DMS 273 treated with DMSO at 0.1 percent for 48 hours (cell line): ENCODE measurements around the gene DACH1.
"Not testable (repeated sequence)": the region's sequence is repeated elsewhere in the genome, so short reads cannot be mapped to it uniquely, and the experiment has no call there.

Source experiments
- DNase-seq: peaks from one replicate; lab custom pipeline; 2025; lab: John Stamatoyannopoulos, UW

Gene DACH1

DNA sequence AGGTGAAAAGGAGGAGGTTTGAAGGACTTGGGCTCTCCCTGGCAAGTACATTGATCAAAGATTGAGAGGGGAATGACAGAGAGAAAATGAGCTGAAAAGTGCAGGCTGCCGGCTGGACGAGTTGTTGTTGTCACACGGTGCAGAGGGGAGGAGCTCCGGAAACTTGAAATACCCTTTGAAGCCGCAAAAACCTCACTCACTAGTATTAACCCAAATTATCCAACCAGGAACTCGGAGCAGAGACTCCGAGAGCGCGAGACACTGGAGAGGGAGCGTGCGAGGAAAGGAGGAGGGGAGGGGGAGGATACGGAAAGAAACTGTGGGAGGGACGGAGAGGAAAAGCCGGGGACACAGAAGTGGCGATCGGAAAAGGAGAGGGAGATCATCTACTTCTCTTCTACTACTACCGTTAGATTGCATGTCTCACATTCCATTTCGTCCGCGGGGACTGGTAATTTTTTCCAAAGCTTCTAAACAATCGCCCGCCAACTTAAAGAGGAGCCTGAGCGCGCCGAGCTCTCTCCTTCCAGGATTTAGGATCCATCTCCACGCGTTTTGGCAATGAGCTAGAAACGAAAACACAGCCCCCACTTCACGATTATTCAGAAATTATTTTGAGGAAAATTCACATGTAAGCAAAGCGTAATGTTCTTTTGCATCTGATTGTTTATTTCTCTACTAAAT, at the start of gene DACH1:
DACH1 (minus strand) TSS at position 74 of the 684 bp plus-strand sequence.
- DNase-seq: peak; percentile 92

DNA sequence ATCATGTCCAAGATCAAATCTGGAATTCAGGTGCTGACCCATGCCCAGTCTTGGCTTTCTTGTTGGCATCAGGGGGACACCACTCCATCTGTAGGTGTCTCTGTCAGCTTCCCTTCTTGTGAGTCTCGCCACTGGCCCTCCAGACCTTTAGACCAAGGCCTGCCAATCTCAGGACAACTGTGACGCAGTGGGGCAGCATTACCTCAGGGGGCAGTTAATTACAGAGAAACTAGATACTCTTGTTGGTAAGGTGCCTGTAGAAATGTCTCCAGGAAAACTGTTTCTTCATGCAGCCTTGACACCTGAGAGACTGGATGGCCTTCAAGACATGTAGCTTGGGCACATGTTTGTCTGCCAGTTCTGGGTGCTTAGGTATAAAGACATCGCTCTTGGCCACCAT, 46.7 kb upstream of the DACH1 start:
- no peak for DNase-seq

DNA sequence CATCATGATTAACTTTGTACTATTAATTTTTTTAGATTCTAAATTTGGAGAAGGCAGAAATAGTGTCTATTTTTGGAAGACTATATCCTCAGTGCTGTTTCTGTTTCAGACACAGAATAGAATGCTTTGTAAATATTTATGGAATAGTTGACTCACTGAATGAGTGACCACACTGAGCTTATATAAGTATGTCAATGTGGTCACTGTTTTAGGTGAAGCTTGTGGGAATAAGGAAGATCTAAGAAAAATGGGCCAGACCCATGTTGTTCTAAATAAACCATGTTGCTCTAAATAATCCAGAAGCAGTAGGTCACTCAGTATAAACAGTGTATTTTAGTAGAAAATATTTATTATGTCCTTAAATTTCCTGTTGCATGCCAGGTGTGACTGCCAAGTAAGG, 45.5 kb upstream of the DACH1 start:
- no peak for DNase-seq

DNA sequence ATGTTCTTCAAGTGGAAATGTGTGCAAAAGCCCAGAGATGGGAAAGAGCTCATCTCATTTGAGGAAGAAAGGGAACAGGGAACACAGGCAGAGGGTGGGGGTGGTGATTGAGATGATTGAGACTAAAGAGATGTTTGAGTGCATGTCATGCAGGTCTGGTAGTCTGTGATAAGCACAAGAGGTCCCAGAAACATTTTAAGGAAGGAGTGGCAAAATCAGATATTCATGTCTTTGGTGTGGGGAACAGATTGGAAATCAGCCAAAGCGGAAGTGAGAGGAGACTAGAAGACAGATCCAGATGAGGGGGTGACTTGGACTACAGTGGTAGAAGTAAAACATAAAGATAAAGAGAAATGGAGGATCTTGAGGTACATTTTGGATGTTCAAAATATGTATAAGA, 39.4 kb upstream of the DACH1 start:
- no peak for DNase-seq

- DNase-seq: no peak
Measured at GRCh38 chr13:71902676-71903075, 35.7 kb upstream of the DACH1 start.

DNA sequence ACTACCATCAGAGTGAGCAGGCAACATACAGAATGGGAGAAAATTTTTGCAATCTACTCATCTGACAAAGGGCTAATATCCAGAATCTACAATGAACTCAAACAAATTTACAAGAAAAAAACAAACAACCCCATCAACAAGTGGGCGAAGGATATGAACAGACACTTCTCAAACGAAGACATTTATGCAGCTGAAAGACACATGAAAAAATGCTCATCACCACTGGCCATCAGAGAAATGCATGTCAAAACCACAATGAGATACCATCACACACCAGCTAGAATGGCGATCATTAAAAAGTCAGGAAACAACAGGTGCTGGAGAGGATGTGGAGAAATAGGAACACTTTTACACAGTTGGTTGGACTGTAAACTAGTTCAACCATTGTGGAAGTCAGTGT, 26.5 kb upstream of the DACH1 start:
- not testable (repeated sequence) for DNase-seq

- DNase-seq: no peak
Measured at GRCh38 chr13:71886880-71887279, 19.9 kb upstream of the DACH1 start.

- DNase-seq: no peak
Measured at GRCh38 chr13:71882120-71882519, 15.1 kb upstream of the DACH1 start.

DNA sequence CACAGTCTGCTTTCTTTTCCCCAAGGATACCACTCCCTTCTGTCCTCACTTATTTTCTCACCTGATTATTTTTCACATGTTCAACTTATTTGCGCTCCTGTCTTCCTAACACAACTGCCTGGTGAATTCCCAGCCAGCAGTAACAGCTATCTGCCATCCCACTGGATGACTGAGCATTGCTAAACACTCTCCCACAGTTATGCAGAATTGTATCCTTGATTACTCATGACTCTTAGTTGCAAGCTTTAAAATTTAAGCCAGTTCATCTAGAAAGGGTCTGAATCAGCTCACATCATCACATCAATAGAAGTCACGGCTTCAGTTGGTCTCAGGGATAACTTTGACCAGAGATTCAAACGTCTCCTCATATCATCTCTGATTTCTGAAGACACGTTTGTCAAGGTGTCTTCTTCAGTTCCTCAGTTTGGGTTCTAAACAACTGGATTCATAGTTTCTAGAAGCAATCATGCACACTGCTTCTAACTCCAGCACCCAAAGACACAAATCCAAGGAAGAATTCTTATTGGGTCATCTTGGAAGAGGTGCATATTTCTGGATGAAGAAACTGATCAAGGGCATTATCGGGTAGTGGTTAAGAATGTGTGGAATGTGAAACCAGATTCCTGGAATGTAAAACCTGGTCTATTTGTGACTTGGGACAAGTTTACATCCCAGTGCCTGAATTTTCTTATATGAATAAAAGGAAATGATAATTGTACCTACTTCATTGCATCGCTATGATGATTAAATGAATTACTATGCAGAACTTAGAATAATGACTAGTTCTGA, 13.9 kb upstream of the DACH1 start:
- no peak for DNase-seq

DNA sequence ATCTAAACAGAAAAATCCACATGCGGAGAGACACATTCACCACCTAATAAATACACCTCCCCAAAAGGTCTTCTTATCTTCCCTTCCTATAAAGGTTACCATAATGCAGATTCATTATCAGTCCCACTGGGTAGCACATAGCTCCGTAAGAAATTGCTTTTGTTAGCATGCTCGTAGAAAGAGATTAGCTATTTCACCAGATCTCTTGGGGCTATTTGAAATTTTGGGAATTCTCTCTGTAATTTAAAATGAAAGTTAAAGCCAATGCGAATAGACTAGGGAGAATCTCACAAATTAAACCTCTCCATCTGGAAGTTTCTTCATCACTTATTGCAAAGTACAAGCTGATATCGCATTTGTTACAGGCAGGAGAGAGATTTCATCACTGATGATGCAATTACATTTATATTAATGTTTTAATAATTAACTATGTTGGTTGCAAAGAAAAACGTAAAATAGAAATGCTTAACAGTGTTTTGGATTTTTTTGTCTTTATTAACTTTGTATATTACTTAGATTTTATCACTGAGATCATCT, 12.9 kb upstream of the DACH1 start:
- DNase-seq: no peak

GRCh38 chr13:71879129-71879535, 12.1 kb upstream of the DACH1 start:
- DNase-seq: peak; percentile 59

GRCh38 chr13:71877256-71877653, 10.3 kb upstream of the DACH1 start:
- no peak for DNase-seq

GRCh38 chr13:71876648-71877255, 9.7 kb upstream of the DACH1 start:
- DNase-seq: no peak

DNA sequence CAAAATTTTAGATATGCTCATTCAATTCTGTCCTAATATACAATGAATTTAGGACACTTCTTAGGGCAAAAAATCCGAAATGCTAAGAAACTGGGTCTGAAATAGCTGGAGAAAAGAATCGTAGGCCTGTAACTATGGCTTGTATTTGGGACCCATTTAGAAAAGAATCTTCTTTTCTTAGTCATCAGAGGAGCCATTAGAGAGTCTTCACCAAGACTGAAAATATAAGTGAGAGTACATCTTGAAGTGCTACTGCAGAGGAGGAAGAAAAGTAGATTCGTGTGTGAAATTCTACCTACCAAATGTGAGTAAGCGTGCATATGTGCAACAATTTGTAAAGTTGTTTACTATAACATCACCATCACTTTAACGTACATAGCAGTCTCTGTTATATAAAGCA, 8.8 kb upstream of the DACH1 start:
- DNase-seq: no peak

DNA sequence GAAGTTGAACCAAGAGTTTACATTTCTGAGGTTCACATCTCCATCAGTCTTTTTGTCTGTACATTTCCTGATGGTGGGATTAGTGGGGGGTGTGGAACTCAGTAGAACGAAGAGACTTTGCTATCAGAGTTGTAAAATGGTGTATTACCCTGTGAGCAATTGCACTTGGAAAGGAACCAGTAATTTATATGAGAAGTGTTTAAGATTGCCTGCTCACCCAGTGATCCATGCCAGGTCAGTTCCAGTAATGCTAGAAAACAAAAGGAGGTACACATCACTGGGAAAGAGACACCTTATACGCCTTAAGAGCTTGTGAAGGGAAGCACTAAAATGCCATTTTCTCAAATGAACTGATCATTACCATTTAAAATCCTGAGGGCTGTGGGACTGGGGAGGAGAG, 7.5 kb upstream of the DACH1 start:
- no peak for DNase-seq

- no peak for DNase-seq
Measured at GRCh38 chr13:71873418-71874247, 6.6 kb upstream of the DACH1 start.

- no peak for DNase-seq
Measured at GRCh38 chr13:71871844-71872243, 4.8 kb upstream of the DACH1 start.

- DNase-seq: no peak
Measured at GRCh38 chr13:71871176-71871754, 4.3 kb upstream of the DACH1 start.

- no peak for DNase-seq
Measured at GRCh38 chr13:71870100-71870499, 3.1 kb upstream of the DACH1 start.

- no peak for DNase-seq
Measured at GRCh38 chr13:71869274-71869673, 2.3 kb upstream of the DACH1 start.

DNA sequence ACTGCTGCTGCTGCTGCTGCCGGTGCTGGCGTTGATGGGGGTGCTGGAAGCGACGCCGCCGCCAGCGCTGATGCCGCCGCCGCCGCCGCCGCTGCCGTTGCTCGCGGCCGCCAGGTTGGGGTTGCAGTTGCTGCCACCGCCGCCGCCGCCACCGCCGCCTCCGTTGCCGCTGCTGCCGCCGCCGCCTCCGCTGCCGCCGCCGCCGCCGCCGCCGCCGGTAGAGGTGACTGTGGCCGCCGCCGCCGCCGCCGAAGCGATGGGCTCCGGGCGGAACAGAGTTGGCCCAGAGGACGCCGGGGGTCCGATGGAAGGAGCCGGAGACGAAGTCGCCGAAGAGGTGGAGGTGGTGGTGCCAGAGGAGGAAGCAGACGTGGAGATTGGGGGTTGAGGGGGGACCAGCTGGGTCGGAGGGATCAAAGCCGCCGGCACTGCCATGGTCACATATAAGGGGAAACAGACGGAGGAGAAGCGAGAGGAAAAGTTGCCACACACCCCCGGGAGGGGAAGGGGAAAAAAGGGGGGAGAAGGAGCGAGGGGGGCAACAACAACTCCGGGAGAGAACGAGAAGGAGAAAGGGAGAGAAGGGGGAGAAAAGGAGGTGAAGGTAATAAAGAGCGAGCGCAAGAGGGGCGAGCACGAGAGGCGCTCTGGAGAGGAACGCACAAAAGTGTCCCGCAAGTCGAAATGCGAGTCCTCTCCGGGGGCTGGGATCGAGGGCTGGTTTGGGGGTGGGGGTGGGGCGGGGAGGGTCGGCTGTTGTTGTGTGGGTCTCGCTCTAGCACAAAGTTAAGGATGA, 471 bp downstream of the DACH1 start:
- no peak for DNase-seq
